Retinal pigment epithelial cell (primary cell): ENCODE data around the gene ATP6V1E1.
"Not testable (repeated sequence)": the region's sequence is repeated elsewhere in the genome, so short reads cannot be mapped to it uniquely, and the experiment has no call there.

Experiments
- DNase-seq: peaks from one replicate; pipeline ENCODE4 v3.0.0-alpha.2; 2010; ENCODE audit warnings: low read depth
- H3K4me3 ChIP-seq: 2 replicates; pipeline ENCODE4 v1.5.1; 2011; ENCODE audit warnings: mild to moderate bottlenecking, low read length, control low read depth, moderate library complexity
- CTCF ChIP-seq: conservative IDR thresholded peaks from 2 replicates; pipeline ENCODE4 v1.5.1; 2011; ENCODE audit warnings: low read depth, low read length, control low read depth, inconsistent platforms

Gene ATP6V1E1

DNA sequence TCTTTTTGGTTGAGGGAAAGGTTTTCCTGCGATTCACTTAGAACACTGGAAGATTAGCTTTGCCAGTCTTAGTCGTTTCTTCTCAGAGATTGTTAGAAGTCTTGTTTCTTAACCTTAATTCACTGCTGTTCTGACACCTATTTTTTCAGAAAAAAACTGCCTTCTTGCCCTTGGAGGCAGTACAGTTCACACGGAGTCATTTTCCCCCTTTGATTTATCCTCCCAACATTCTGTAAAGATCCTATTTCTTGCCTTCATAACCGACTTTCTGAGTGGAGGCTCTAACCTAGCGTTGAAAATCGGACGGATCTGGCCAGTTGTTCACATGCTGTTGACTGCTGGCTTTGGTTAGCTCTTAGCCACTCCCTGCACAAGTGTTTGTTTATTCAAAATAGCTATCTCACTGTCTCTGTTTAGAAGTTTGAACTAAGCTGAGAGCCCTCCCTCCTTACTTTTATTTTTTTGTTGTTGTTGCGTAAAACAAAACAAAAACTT, 10.7 kb upstream of the ATP6V1E1 start:
- DNase-seq: peak; percentile 10
- no peak for TF ChIP-seq CTCF
- H3K4me3 ChIP-seq: peak overlapping the region; percentile 76

DNA sequence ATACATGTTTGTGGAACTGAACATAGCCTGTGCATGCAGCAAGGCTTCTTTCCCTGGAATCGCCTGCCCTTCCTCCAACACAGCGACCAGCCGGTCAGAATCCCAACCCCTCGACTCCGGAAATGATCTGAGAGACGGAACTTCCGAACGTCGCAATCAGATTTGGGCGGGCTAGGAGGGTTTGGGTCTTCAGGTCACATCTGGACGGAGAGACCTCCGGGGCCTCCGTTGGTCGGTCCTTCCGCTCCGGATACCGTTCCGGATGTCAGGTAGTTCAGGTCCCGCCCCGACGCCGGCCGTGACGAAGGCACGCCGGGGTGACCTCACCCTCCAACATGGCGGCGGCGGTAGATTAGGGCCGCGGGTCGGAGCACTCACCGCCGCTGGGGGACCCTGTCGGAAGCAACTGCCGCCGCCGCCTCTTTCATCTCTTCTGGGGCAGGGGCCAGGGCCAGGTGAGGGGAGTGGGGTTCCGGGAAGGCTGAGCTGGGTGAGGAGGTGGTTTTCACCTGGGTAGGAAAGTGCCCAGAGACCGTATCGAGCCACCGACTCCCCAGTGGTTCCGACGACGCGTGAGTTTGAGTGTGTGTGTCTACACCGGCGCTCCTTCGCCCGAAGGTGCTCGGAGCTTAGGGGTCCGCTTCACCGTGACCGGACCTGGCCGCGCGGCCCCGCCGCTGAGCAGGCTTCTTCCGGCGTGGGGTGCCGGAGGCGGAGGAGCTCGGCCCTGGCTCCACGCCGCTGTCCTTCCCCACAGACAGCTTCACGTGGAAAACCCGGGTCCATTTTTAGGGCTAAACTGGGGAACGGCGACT, 10.1 kb upstream of the ATP6V1E1 start, which contains the start of gene BCL2L13:
BCL2L13 (plus strand) TSS at position 326 of the 815 bp plus-strand sequence. CDS start 16,955 bp downstream, outside the sequence.
- H3K4me3 ChIP-seq: peak within 1 kb of the TSS; percentile 76
- TF ChIP-seq CTCF: no peak
- peak; percentile 62 for DNase-seq

- H3K4me3 ChIP-seq: peak overlapping the region; percentile 76
- peak; percentile 25 for TF ChIP-seq CTCF
- DNase-seq: peak; percentile 26
Measured at GRCh38 chr22:17638182-17638431, 9.6 kb upstream of the ATP6V1E1 start.

DNA sequence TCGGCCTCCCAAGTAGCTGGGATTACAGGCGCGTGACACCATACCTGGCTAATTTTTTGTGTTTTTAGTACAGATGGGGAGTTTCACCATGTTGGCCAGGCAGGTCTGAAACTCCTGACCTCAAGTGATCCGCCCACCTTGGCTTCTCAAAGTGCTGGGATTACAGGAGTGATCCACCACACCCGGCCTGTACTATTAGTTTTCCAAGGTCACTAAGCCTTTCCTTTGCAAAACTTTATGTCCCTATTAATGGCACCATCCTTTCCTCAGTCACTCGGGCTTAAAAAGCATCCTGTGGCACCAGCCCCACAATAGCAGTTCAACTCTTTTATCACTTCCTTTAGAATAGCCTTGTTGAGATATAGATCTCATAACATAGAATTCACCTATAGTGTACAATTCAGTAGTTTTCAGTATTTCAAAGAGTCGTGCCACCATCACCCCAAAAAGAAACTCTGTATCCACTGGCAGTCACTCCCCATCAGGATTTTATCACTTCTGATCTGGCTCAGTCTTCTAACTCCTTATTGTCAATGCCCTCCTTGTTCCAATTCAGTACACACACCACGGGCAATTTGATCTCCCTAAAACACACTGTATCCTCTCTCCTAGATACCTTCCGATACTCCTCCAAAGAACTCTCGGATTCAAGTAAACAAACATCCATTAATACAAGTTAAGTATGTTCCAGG, 9.1 kb upstream of the ATP6V1E1 start:
- no peak for TF ChIP-seq CTCF
- DNase-seq: no peak
- H3K4me3 ChIP-seq: peak overlapping the region; percentile 76

- DNase-seq, H3K4me3 ChIP-seq: not testable (repeated sequence)
Measured at GRCh38 chr22:17636850-17637249, 8.3 kb upstream of the ATP6V1E1 start.

- no peak for DNase-seq
- no peak for TF ChIP-seq CTCF
- no peak overlapping the region for H3K4me3 ChIP-seq
Measured at GRCh38 chr22:17634696-17635095, 6.1 kb upstream of the ATP6V1E1 start.

DNA sequence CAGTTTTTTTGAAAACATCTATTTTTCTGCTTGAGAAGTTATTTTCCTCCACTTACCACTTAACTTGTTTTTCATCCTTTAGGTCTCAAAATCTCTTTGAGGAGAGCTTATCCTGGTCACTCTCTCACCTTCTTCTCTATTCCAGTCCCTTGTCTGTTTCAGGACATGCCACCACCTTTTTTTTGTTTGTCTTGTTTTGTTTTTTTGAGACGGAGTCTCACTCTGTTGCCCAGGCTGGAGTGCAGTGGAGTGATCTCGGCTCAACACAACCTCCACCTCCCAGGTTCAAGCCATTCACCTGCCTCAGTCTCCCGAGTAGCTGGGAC, 5.4 kb upstream of the ATP6V1E1 start:
- no peak for DNase-seq
- no peak overlapping the region for H3K4me3 ChIP-seq
- no peak for TF ChIP-seq CTCF
